Trophoblast cell (in vitro differentiated cells and primary cell): ENCODE results near the gene PDGFRB.

Experiments
- DNase-seq, 2 donors: peaks; one replicate each; pipeline ENCODE4 v3.0.0-alpha.2; 2016
- H2AFZ ChIP-seq: 2 replicates; pipeline ENCODE4 v1.6.1; 2013; ENCODE audit warnings: low read length, moderate library complexity, mild to moderate bottlenecking; ENCODE audit not compliant: insufficient read depth, poor library complexity
- H2AK5ac ChIP-seq: 2 replicates; pipeline ENCODE4 v1.6.1; 2013; ENCODE audit warnings: mild to moderate bottlenecking, low read length
- H2BK120ac ChIP-seq: 2 replicates; pipeline ENCODE4 v1.6.1; 2013; ENCODE audit warnings: low read length, mild to moderate bottlenecking, moderate library complexity; ENCODE audit not compliant: insufficient read depth, poor library complexity
- H2BK12ac ChIP-seq: 2 replicates; pipeline ENCODE4 v1.6.1; 2013; ENCODE audit warnings: mild to moderate bottlenecking, low read length, moderate library complexity
- H2BK5ac ChIP-seq: 2 replicates; pipeline ENCODE4 v1.6.1; 2013; ENCODE audit warnings: low read length, low read depth, moderate library complexity, mild to moderate bottlenecking; ENCODE audit not compliant: poor library complexity
- H3K14ac ChIP-seq: 2 replicates; pipeline ENCODE4 v1.6.1; 2013; ENCODE audit warnings: mild to moderate bottlenecking, low read length
- H3K18ac ChIP-seq: 2 replicates; pipeline ENCODE4 v1.6.1; 2013; ENCODE audit warnings: mild to moderate bottlenecking, low read length
- H3K23ac ChIP-seq: 2 replicates; pipeline ENCODE4 v1.6.1; 2013; ENCODE audit warnings: low read length
- H3K27ac ChIP-seq: 2 replicates; pipeline ENCODE4 v1.5.1; 2013; ENCODE audit warnings: low read depth, mild to moderate bottlenecking, inconsistent platforms, low read length, moderate library complexity
- H3K27me3 ChIP-seq: 2 replicates; pipeline ENCODE4 v1.6.1; 2013; ENCODE audit warnings: inconsistent platforms, mild to moderate bottlenecking, low read length, moderate library complexity; ENCODE audit not compliant: insufficient read depth
- H3K36me3 ChIP-seq, 2 experiments: 1 replicate in 1 of 2; 2 replicates in 1 of 2; pipeline ENCODE4 v1.6.1; 2013; ENCODE audit warnings: low read length in 2 of 2, mild to moderate bottlenecking in 2 of 2, moderate library complexity in 1 of 2; ENCODE audit not compliant: insufficient read depth in 2 of 2, control insufficient read depth in 1 of 2
- H3K4ac ChIP-seq: 2 replicates; pipeline ENCODE4 v1.6.1; 2013; ENCODE audit warnings: low read depth, mild to moderate bottlenecking, low read length, moderate library complexity
- H3K4me1 ChIP-seq, 2 experiments: 1 replicate in 1 of 2; 2 replicates in 1 of 2; pipeline ENCODE4 v1.6.1; 2013; ENCODE audit warnings: low read length in 2 of 2, mild to moderate bottlenecking in 2 of 2, moderate library complexity in 1 of 2; ENCODE audit not compliant: insufficient read depth in 2 of 2, control insufficient read depth in 1 of 2
- H3K4me2 ChIP-seq: 2 replicates; pipeline ENCODE4 v1.6.1; 2013; ENCODE audit warnings: inconsistent platforms, mild to moderate bottlenecking, low read length, moderate library complexity
- H3K4me3 ChIP-seq: 2 replicates; pipeline ENCODE4 v1.5.1; 2013; ENCODE audit warnings: mild to moderate bottlenecking, low read depth, low read length, inconsistent platforms
- H3K79me1 ChIP-seq: one replicate; pipeline ENCODE4 v1.6.1; 2013; ENCODE audit warnings: low read length
- H3K79me2 ChIP-seq: 2 replicates; pipeline ENCODE4 v1.6.1; 2013; ENCODE audit warnings: low read length, mild to moderate bottlenecking; ENCODE audit not compliant: control insufficient read depth, insufficient read depth, poor library complexity
- H3K9ac ChIP-seq: 2 replicates; pipeline ENCODE4 v1.6.1; 2013; ENCODE audit warnings: mild to moderate bottlenecking, low read length
- H3K9me3 ChIP-seq: 2 replicates; pipeline ENCODE4 v1.6.1; 2013; ENCODE audit warnings: low read depth, mild to moderate bottlenecking, control low read depth, inconsistent platforms, low read length; ENCODE audit not compliant: insufficient read depth
- H4K12ac ChIP-seq: 2 replicates; pipeline ENCODE4 v1.6.1; 2013; ENCODE audit warnings: low read depth, mild to moderate bottlenecking, low read length, moderate library complexity
- H4K8ac ChIP-seq: 2 replicates; pipeline ENCODE4 v1.6.1; 2013; ENCODE audit warnings: low read depth, mild to moderate bottlenecking, low read length, moderate library complexity
- H4K91ac ChIP-seq: one replicate; pipeline ENCODE4 v1.6.1; 2013; ENCODE audit warnings: low read depth, mild to moderate bottlenecking, low read length, moderate library complexity
- whole genome bisulfite sequencing: extraction: QIAGEN DNeasy Blood & Tissue Kit; methylation state at CpG from one replicate; pipeline ENCODE4 v1.1.7; 2013; ENCODE audit warnings: missing lambda C conversion rate; ENCODE audit not compliant: insufficient read length, insufficient coverage; ENCODE audit errors: extremely low coverage; 5-methylcytosine and 5-hydroxymethylcytosine counted together

The PDGFRB gene

DNA sequence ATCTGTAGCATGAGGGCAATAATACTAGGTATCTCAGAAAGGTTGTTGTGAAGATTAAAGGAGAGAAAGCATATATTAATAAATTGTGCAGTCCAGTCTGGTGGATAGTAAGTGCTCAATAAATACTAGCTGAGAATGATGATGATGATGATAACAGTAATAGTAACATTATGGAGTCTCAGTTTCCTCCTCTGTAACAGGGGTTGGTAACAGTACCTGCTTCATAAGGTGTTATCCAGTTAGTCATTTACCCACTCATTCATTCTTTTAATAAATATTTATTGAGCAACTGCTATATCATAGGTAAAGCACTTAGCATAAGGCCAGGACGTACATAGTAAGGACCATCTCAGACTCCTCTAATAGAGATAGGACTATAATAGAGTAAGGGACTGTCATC, 41.8 kb upstream of the PDGFRB start:
- Histone ChIP-seq H4K8ac (no peak overlapping the region), H2BK120ac (no peak overlapping the region), H3K4me2 (no peak overlapping the region), H4K12ac (no peak overlapping the region), H3K9me3 (no peaks in the 10 kb centered on the region), H2AK5ac (no peak overlapping the region), H2BK5ac (no peak overlapping the region), H3K14ac (no peak overlapping the region), H3K79me2 (no peaks in the 10 kb centered on the region), H3K79me1 (no peaks in the 10 kb centered on the region), H3K9ac (no peak overlapping the region), H3K4me1 (peaks cover 6 to 8% of the 10 kb centered on the region in 2 experiments), H3K23ac (no peak overlapping the region), H3K27me3 (no peaks in the 10 kb centered on the region), H2BK12ac (no peak overlapping the region), H3K4me3 (no peak overlapping the region), H4K91ac (no peak overlapping the region), H3K36me3 (no peaks in the 10 kb centered on the region), H3K18ac (no peak overlapping the region), H3K4ac (no peak overlapping the region), H3K27ac (no peak overlapping the region), H2AFZ (no peak overlapping the region)
- no CpG with 5 or more reads among the region's 1 CpG for WGBS
- DNase-seq, result no peak

DNA sequence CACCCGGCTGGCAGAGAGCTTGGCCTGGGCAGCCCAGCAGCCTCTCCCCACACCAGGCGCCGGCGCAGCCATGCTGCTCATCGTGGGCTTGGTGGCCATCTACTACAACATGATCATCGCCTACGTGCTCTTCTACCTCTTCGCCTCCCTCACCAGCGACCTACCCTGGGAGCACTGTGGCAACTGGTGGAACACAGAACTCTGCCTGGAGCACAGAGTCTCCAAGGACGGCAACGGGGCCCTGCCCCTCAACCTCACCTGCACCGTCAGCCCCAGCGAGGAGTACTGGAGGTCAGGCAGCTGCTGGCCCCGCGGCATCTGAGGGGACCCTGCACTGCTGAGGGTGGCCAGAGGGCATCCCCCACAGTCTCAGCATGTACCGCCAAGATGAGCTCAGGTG, 41.3 kb upstream of the PDGFRB start:
- H3K36me3 ChIP-seq, result no peaks in the 10 kb centered on the region
- no peak overlapping the region for H4K91ac ChIP-seq
- H3K14ac ChIP-seq, result no peak overlapping the region
- H3K27me3 ChIP-seq, result no peaks in the 10 kb centered on the region
- no peaks in the 10 kb centered on the region for H3K79me2 ChIP-seq
- no peak overlapping the region for H2BK12ac ChIP-seq
- no peak overlapping the region for H3K9ac ChIP-seq
- H2BK5ac ChIP-seq, result no peak overlapping the region
- H2AFZ ChIP-seq, result no peak overlapping the region
- DNase-seq, result no peak
- H3K23ac ChIP-seq, result no peak overlapping the region
- H3K18ac ChIP-seq, result no peak overlapping the region
- H3K9me3 ChIP-seq, result no peaks in the 10 kb centered on the region
- no peaks in the 10 kb centered on the region for H3K79me1 ChIP-seq
- H3K4me1 ChIP-seq, result peaks cover 6 to 8% of the 10 kb centered on the region in 2 experiments
- no peak overlapping the region for H3K4ac ChIP-seq
- H4K8ac ChIP-seq, result no peak overlapping the region
- H3K4me3 ChIP-seq, result no peak overlapping the region
- H3K4me2 ChIP-seq, result no peak overlapping the region
- WGBS, result no CpG with 5 or more reads among the region's 16 CpGs
- H4K12ac ChIP-seq, result no peak overlapping the region
- no peak overlapping the region for H2BK120ac ChIP-seq
- H2AK5ac ChIP-seq, result no peak overlapping the region
- no peak overlapping the region for H3K27ac ChIP-seq

DNA sequence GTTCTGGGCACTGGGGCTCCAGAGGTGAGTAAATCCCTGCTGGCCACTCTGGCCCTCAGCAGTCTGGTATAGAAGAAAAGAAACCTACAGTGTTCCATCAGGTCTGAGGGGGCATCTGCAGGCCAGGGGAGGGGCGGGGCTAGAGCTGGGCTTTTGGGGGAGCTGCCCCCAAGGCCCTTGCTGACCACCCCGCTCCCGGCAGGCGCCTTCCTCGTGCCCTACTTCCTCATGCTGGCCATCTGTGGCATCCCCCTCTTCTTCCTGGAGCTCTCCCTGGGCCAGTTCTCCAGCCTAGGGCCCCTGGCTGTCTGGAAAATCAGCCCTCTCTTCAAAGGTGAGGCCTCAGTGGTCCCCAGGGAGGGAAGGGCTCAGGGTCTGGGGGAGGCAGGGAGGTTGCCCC, 40.9 kb upstream of the PDGFRB start:
- DNase-seq, result no peak
- Histone ChIP-seq H2BK120ac (no peak overlapping the region), H2BK5ac (no peak overlapping the region), H3K79me1 (no peaks in the 10 kb centered on the region), H3K9ac (no peak overlapping the region), H3K14ac (no peak overlapping the region), H3K4ac (no peak overlapping the region), H2BK12ac (no peak overlapping the region), H3K4me1 (peaks cover 6 to 8% of the 10 kb centered on the region in 2 experiments), H3K23ac (no peak overlapping the region), H4K91ac (no peak overlapping the region), H3K79me2 (no peaks in the 10 kb centered on the region), H2AK5ac (no peak overlapping the region), H3K27ac (no peak overlapping the region), H4K12ac (no peak overlapping the region), H3K36me3 (no peaks in the 10 kb centered on the region), H4K8ac (no peak overlapping the region), H3K18ac (no peak overlapping the region), H3K4me3 (no peak overlapping the region), H3K9me3 (no peaks in the 10 kb centered on the region), H2AFZ (no peak overlapping the region), H3K4me2 (no peak overlapping the region), H3K27me3 (no peaks in the 10 kb centered on the region)
- WGBS, result no CpG with 5 or more reads among the region's 5 CpGs

DNA sequence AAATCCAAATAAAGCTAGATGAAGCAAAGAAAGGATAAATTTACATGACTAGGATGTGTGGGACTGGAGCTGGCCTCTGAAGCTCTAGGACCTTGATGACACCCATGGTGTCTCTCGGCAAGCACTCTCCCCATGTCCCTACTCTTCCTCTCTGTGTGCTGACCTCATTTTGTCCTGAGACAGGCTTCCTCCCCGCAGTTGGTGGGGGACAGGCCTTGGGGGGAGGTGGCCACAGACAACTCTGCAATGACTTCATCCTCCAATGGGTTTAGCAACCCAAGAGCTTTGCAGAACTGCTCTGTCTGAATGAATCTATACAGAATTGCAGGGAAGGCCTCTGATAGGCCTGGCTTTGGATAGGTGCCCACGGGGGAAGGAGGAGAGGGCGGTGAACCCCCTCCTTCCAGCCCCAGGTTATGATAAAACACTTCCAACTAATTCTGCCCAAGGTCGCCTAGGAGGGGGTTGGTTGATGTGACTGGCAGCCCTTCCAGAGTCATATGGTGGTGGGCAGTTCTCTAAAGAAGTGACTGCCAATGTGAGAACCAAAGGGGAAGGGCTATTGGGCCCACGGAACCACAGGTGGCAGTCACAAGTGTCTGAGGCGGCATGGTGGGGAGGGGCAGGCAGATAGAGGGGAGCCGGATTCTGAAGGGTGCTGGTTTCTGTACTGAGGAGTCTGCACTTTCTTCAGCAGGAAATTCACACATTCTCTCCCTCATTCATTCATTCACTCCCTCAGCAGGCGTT, 40.3 kb upstream of the PDGFRB start:
- Histone ChIP-seq H3K27ac (no peak overlapping the region), H3K14ac (no peak overlapping the region), H3K4me3 (no peak overlapping the region), H3K23ac (no peak overlapping the region), H4K12ac (no peak overlapping the region), H3K79me2 (no peaks in the 10 kb centered on the region), H3K9me3 (no peaks in the 10 kb centered on the region), H3K79me1 (no peaks in the 10 kb centered on the region), H3K4me2 (no peak overlapping the region), H3K4ac (no peak overlapping the region), H4K8ac (no peak overlapping the region), H2BK5ac (no peak overlapping the region), H3K4me1 (peaks cover 6 to 10% of the 10 kb centered on the region in 2 experiments), H2AK5ac (no peak overlapping the region), H2BK12ac (no peak overlapping the region), H3K36me3 (no peaks in the 10 kb centered on the region), H2AFZ (no peak overlapping the region), H4K91ac (no peak overlapping the region), H3K9ac (no peak overlapping the region), H3K27me3 (peaks cover 2% of the 10 kb centered on the region), H2BK120ac (no peak overlapping the region), H3K18ac (no peak overlapping the region)
- WGBS, result no CpG with 5 or more reads among the region's 9 CpGs
- no peak for DNase-seq
